Heart left ventricle (tissue), 13 donors: Measurements from ENCODE around the gene ELFN1.

Experiments used
- POLR2A ChIP-seq, 2 donors: fragments of 450-650 bp; IDR thresholded peaks; one replicate each; pipeline ENCODE4 v1.6.1; 2017; ENCODE audit warnings: antibody characterized with exemption in 2 of 2, mild to moderate bottlenecking in 2 of 2, moderate library complexity in 2 of 2
- TF ChIP-seq, protein P1 (sequence below), 12 donors: fragments of 200-600 bp; sonication (generic) in 4 of 12; IDR thresholded peaks; one replicate each; pipeline versions ENCODE4 v1.5.0 to v1.8.0; 2018 to 2022; ENCODE audit warnings: antibody characterized with exemption in 12 of 12, mild to moderate bottlenecking in 5 of 12
- donor health status: ischemic (EF 13 %, LVEDD 7.1; RV severe dilation, severe dysfunction).
- donor health status: DM: no; HTN: yes; CAD: no.
- donor health status: DM: no; HTN: no; CAD: no.
- donor health status: ischemic (EF 25% LVEDD 6.9; RV normal size, moderate dysfunction).
- donor health status: ischemic (EF 25% LVEDD 5.7; RV mildly dilated, moderate dysfunction).
- donor health status: ischemic (EF 35%, LVEDD 5.7; RV mildly dilated, moderate dysfunction).
- donor health status: nonischemic (EF 11% LVEDD 7.7; RV severe dilation, severe dysfunction).
- donor health status: DM: yes; HTN: yes; CAD: no.
- donor health status: PGD.
- donor health status: ischemic (EF 29% LVEDD 5.4; RV normal size, mild dysfunction).
- donor health status: nonischemic (EF 23%, LVEDD 6.1; RV moderate dilation, normal function).

DNA sequence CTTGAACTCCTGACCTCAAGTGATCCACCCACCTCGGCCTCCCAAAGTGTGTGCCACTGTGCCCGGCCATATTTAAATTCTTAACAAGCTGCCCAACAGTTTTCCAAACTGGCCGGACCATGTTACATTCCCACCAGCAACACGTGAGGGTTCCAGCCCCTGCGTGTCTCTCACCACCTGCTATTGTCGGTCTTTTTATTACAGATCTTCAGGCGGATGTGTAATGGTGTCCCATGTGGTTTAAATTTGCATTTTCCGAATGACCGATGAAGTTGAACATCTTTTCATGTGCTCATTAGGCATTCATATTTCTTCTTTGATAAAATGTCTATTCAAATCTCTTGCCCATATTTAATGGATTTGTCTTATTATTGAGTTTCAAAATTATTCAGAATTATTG, 11.5 kb downstream of the ELFN1 start:
- TF ChIP-seq, protein P1, sequence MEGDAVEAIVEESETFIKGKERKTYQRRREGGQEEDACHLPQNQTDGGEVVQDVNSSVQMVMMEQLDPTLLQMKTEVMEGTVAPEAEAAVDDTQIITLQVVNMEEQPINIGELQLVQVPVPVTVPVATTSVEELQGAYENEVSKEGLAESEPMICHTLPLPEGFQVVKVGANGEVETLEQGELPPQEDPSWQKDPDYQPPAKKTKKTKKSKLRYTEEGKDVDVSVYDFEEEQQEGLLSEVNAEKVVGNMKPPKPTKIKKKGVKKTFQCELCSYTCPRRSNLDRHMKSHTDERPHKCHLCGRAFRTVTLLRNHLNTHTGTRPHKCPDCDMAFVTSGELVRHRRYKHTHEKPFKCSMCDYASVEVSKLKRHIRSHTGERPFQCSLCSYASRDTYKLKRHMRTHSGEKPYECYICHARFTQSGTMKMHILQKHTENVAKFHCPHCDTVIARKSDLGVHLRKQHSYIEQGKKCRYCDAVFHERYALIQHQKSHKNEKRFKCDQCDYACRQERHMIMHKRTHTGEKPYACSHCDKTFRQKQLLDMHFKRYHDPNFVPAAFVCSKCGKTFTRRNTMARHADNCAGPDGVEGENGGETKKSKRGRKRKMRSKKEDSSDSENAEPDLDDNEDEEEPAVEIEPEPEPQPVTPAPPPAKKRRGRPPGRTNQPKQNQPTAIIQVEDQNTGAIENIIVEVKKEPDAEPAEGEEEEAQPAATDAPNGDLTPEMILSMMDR (IDR thresholded peaks at IDR 0.05) = no peak
- TF ChIP-seq POLR2A (IDR thresholded peaks at IDR 0.05) = no peak
